GM19463 (cell line): ENCODE results near the gene POMT1.
A peak's percentile ranks its signal among the peaks of the same experiment; 100 is the strongest.
"Not testable (repeated sequence)": the region's sequence is repeated elsewhere in the genome, so short reads cannot be mapped to it uniquely, and the experiment has no call there.

Experiments used
- ATAC-seq: cut with Tn5 transposase; IDR thresholded peaks from one replicate; pipeline ENCODE4 v1.9.1; 2021; ENCODE audit warnings: mild to moderate bottlenecking, moderate library complexity; ENCODE audit not compliant: unreplicated experiment

The POMT1 gene, protein sequence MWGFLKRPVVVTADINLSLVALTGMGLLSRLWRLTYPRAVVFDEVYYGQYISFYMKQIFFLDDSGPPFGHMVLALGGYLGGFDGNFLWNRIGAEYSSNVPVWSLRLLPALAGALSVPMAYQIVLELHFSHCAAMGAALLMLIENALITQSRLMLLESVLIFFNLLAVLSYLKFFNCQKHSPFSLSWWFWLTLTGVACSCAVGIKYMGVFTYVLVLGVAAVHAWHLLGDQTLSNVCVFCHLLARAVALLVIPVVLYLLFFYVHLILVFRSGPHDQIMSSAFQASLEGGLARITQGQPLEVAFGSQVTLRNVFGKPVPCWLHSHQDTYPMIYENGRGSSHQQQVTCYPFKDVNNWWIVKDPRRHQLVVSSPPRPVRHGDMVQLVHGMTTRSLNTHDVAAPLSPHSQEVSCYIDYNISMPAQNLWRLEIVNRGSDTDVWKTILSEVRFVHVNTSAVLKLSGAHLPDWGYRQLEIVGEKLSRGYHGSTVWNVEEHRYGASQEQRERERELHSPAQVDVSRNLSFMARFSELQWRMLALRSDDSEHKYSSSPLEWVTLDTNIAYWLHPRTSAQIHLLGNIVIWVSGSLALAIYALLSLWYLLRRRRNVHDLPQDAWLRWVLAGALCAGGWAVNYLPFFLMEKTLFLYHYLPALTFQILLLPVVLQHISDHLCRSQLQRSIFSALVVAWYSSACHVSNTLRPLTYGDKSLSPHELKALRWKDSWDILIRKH

DNA sequence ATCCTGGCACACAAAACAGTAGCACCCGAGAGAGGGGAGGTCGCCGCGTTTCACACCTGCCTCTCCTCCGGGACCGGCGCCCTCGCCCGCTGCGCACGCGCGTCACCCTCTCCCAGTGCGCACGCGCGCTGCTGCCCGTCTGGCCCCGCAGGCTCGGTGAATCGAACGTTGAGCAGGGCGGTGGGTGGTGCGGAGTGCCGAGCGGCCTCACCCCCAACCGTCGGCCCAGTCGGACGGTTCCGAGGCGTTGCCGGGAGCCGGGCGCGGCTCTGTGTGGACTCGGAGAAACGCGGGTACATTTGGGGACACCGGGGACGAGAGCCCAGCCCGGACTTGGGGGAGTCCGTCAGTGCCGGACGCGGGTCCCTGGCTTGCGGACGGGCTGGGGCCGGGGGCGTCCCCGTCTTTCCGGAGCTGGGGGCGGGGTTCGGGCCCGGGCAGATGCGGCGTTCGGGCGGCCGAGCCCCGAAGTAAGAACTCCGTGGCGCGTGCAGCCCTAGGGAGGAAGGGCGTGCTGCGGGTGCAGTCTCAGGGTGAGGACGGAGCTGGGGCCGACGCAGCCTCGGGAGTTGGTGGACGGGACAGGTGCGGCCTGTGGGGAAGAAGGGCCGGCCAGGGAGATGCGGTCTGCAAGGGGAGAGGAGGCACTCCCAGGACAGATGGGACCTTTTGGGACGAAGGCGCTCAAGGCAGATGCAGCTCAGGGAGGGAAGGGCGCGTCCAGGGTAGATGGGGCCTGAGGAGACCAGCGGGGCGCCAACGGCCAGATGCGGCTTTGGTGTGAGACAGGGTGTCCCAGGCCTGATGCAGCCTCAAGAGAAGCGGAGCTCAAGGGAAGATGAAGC lies at the start of gene POMT1:
Gene POMT1 (plus strand): TSS at position 138 of the 845 bp plus-strand sequence. CDS start 1,301 bp downstream, outside the sequence.
- ATAC-seq = peak; percentile 80

DNA sequence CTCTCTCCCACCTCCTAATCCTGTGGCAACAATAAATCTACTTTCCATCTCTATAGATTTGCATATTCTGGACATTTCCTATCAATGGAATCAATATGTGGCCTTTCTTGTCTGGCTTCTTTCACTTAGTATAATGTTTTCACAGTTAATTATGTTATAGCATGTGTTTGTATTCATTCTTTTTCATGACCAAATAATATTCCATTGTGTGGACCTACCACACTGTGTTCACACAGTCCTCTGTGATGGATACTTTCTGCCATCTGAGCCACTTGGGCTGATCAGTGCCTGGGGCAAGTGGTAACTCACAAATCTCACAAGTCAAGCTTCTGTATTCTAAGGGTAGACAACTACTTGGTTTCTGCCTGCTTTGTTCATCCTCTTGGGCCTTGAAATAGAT lies 48.7 kb upstream of the POMT1 start:
- ATAC-seq = no peak

DNA sequence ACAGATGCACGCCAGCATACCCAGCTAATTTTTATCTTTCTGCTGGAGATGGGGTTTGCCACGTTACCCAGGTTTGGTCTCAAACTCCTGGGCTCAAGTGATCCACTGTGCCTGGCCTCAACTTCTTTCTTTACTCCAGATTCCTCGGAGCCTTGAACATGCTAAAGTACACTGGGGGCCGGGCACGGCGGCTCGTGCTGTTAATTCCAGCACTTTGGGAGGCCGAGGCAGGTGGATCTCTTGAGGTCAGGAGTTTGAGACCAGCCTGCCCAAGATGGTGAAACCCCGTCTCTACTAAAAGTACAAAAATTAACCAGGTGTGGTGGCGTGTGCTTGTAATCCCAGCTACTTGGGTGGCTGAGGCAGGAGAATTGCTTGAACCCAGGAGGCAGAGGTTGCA lies 47.1 kb upstream of the POMT1 start:
- not testable (repeated sequence) for ATAC-seq

DNA sequence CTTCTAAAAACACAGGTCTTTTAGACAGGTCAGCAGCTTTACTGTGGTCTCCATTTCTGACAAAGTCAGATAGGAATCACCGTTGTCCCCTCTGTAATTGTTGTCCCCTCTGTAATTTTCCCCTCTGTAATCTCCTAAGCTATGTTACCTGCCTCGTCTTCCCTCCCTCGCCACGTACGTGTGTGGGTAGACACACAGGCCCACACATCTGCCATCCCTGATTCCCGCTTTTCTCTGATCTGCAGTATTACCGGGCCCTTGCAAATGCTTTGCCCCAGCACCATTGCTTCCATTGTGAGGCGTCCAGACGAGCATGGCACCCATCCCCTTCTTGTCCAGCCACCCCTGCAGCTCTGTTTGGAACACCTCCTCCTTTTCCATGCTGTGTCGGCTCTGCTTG lies 45.0 kb upstream of the POMT1 start:
- no peak for ATAC-seq

DNA sequence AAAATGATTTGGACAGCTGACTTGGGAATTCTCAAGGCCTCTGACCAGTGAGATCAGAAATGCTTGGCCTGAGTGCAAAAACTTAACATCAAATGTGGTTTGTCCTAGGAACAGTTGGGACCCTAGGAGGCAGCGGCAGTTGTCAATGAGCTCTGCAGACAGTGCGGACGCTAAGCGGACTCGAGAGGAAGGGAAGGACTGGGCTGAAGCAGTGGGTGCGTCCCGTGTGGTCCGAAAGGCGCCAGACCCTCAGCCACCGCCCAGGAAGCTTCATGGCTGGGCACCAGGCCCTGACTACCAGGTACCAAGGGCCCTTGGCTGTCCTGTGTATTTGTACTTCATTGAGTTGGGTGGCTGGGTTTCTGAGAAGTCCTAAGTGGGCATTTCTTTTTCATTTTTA lies 43.7 kb upstream of the POMT1 start:
- no peak for ATAC-seq

DNA sequence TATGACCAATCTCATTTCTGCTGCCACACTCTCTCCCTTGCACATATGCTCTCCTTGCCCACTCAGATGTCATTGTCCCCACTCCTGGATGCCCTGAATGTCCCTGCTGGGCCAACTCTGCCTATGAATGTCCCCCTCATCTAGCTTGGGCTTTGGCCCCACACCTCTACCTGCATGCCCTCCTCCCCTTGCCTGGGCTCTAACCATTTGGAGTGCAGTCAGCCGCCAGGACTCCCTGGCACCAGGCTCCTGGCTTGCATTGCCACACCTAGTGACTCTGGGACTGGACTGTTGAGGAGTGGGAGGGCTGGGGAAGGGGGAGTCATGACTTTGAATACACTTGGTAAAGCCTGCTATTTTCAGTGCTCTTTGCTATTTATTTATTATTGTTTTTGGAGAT lies 41.6 kb upstream of the POMT1 start:
- no peak for ATAC-seq

DNA sequence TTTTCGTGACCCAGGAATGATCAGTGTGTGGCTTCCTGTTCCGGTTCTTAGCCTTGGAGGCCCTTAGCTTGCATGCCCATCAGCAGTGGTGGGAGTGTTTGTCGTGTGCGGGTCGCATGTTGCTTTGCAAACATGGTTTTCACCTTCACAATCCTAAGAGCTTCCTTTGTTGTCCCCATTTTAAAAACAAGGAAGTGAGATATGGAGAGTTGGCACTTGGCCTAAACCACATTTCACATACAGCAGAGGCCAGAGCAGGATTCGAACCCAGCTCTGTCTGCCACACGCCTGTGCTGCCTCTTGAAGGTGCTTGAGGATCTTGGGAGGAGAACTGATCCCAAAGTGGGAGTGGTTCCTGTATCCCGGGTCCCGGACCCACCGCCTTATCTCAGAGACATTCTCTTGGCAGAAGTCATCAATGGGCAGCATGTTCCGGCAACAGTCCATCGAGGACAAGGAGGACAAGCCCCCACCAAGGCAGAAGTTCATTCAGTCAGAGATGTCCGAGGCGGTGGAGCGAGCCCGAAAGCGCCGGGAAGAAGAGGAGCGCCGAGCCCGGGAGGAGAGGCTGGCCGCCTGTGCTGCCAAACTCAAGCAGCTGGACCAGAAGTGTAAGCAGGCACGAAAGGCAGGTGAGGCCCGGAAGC lies 38.2 kb upstream of the POMT1 start:
- ATAC-seq = no peak

DNA sequence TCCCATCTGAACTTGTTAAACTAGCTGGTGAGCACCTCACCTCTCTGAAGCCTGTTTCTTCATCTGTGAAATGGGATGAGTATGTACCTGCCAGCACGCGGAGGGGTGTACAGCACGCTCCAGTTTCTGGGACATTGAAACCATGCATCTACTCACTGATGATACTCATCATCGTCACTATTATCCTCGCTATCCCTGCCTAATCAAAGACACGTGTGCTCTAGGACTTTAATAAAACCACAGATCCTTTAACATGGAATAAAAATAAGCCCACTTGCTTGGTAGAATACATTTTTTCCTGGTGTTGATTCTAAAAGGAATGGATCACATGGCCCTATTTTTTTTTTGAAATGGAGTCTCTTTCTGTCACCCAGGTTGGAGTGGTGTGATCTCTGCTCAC lies 37.3 kb upstream of the POMT1 start:
- ATAC-seq = no peak

DNA sequence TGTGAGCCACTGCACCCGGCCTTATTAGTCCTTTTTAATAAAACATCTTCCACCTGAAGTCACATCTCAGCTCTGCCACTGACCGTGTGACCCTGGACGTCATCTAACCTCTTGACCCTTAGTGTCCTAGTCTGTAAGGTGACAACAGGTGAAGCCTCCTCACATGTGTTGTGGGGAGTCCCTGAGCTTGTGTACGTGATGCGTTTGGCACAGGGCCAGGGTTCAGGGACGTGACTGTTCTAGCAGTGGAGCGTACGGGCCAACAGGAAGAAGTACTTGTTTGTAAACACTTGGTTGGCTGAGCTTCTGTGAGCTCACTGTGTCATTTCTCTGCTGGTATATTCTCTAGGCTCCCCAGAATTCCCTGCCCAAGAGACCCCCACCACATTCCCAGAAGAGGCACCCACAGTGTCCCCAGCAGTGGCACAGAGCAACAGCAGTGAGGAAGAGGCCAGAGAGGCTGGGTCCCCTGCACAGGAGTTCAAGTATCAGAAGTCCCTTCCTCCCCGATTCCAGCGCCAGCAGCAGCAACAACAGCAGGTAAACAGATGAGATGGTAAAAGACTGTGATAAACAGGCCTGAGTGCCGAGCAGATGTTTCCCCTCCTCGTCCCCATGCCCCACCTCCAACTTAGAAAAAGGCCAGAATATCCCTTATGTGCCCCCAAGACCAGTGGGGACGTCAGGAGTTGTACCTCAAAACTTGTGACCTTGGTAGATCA lies 35.3 kb upstream of the POMT1 start:
- ATAC-seq = no peak

DNA sequence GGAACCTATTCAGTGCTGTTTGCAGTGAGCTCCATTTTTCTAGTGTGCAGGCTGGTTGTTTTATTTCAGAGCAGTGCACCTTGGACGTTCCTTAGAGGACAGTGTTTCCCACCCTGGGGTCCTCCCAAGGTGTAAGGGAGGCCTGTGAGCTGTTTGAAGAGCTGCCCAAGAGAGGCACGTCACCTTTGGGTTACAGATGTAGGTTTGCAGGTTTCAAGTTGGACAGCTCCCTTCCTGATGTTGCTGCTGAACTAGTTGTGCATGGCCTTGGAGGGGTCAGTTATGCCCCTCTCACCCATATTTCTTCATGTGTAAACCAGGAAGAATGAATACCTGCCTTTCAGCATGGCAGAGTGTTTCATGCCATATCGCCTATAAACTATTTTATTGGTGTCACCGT lies 34.7 kb upstream of the POMT1 start:
- no peak for ATAC-seq

DNA sequence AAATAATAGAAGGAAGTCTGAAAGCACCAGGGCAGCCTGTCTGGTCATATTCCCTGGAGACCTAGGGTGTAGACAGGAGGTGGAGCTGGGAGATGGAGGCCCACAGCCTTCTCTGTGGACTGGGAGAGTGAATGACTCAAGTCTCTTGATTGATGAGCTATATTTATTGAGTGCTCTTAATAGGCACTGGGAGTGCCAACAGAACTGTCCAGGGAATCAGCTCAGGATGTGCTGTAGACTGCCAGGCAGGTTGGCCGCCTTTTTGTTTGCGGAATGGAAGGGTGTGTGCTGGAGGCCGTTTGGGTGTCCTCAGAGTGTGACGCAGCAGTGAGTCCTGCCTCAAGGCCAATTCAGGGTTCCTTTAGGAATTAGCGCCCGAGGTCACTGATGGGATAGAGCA lies 33.4 kb upstream of the POMT1 start:
- ATAC-seq = no peak

DNA sequence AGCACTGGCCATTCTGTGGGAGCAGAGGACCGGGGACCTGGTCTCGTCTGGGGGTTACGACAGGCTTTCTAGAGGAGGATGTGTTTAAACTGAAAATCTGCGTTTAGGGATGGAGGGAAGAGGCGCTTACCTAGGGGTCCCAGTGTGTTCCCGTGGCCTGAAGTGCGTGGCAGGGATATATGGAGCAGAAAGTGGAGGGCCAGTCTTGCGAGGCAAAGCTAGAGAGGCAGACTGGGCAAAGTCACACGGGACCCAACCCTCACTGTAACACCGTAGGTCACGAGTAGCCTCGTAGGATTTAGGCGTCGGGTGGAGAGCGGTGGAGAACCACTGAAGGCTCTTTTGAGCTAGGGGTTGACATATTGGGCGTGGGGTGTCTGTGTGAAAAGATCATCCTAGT lies 32.8 kb upstream of the POMT1 start:
- ATAC-seq = no peak

DNA sequence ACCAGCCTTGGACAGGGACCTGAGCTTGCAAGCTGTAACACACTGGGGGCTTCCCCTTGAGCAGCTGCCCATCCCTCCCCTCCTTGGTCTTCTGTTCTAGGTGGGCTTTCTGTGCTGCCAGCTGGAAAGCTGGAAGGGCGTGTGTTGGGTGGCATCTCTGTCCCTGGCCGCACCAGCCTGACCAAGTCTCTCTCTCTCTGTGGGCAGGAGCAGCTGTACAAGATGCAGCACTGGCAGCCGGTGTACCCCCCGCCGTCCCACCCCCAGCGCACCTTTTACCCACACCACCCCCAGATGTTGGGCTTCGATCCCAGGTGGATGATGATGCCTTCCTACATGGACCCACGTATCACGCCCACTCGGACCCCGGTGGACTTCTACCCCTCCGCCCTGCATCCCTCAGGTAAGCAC lies 32.1 kb upstream of the POMT1 start:
- ATAC-seq = no peak

DNA sequence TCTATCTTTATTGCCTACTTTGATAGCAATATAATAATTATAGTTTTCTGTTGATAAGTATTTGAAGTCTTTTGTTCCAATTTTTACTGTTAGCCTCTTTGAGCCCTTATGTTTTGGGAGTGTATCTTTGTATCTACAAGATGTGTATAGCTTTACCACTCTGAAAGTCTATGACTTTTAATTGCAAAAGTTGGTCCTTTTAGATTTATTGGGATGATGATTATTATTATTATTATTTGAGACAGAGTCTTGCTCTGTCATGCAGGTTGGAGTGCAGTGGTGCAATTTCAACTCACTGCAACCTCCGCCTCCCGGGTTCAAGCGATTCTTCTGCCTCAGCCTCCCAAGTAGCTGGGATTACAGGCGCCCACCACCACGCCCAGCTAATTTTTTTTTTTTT lies 30.6 kb upstream of the POMT1 start:
- ATAC-seq = not testable (repeated sequence)

DNA sequence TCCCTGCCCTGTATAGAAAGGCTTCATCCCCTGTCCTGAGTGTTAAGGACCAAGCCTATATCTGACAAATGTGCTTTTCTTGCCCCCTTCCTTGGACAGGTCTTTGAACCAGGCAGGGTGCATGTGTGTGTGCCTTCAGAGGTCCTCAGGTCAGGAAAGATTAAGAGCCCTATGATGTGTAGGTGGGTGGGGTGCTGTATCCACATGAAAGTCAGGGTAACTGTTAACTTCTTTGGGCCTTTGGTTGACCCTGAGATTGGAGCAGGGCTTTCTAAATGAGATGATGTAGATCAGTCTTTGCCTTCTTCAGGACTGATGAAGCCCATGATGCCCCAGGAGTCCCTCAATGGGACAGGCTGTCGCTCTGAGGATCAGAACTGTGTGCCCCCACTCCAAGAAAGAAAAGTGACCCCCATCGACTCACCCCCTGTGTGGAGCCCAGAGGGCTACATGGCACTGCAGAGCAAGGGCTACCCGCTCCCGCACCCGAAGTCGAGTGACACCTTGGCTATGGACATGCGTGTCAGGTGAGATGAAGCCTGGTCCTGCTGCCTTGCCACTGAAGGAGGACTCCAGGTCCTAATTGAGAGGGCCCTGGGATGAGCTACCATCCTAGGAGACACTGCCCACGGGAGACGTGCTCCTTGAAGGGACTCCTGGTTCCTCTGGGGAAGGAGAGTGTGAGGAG lies 29.4 kb upstream of the POMT1 start:
- ATAC-seq = no peak

DNA sequence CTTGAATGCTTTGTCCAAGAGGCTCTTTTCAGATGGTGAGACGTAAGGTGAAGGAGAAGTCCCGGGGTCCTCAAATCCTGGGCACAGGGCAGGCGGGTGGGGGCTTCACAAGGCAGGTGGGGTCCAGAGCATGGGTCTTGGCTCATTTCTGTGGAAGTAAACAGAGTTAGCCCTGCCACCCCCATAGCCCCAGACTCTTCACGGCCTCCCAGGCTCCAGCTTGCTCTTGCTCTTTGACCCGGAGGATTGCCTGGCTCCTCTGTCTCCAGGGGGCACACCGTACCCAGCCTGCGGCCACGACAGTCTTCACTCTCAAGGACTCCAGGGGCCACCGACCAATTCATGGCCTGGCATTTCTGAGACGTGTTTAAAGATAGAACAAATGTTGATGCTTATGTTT lies 28.8 kb upstream of the POMT1 start:
- no peak for ATAC-seq

DNA sequence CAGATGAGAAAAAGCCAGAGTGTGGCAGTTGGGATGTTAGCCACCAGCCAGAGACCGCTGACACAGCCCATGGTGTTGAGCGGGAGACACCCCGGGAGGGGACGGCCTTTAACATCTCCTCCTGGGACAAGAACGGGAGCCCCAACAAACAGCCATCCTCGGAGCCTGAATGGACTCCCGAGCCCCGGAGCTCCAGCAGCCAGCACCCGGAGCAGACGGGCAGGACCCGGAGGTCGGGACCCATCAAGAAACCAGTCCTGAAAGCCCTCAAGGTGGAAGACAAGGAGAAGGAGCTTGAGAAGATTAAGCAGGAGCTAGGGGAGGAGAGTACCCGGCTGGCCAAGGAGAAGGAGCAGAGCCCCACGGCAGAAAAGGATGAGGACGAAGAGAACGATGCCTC lies 28.0 kb upstream of the POMT1 start:
- ATAC-seq = no peak

DNA sequence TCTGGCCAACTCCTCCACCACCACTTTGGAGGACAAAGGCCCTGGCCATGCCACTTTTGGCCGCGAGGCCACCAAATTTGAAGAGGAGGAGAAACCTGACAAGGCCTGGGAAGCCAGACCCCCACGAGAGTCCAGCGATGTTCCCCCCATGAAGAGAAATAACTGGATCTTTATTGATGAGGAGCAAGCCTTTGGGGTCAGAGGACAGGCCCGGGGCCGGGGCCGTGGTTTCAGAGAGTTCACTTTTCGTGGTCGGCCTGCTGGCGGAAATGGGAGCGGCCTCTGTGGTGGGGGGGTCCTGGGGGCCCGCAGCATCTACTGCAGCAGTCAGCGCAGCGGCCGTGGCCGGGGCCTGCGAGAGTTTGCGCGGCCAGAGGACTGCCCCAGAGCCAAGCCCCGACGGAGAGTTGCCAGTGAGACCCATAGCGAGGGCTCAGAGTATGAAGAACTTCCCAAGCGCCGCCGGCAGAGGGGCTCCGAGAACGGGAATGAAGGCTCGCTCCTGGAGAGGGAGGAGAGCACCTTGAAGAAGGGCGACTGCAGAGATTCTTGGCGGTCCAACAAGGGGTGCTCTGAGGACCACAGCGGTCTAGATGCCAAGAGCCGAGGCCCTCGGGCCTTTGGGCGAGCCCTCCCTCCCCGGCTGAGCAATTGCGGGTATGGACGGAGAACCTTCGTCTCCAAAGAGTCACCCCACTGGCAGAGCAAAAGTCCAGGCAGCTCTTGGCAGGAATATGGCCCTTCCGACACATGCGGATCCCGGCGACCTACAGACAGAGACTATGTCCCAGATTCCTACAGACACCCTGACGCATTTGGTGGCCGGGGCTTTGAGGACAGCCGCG lies 27.4 kb upstream of the POMT1 start:
- ATAC-seq = no peak
